OCI-LY3 (cell line): ENCODE data around the gene PMAIP1.

ENCODE experiments used
- CTCF ChIP-seq: fragments of 200-600, 300-600 bp; sonication (generic); IDR thresholded peaks from 2 replicates; pipeline ENCODE4 v1.5.1; 2014; ENCODE audit warnings: antibody characterized with exemption, low read length, low read depth
- EZH2phosphoT487 ChIP-seq: fragments of 200-600 bp; shearing (Covaris generic); IDR thresholded peaks from 2 replicates; pipeline ENCODE4 v1.6.1; 2018; ENCODE audit warnings: antibody characterized with exemption, mixed run types, low read depth

GRCh38 chr18:59917422-59917821, 17.6 kb downstream of the PMAIP1 start:
- TF ChIP-seq CTCF: no peak
- no peak for TF ChIP-seq EZH2phosphoT487
